Measurements from ENCODE around the gene PGAP3. TPM values are rescaled to one million over a fixed set of nuclear protein-coding genes. Genes with fewer than 3 reads are reported as not detected.

Gene PGAP3
- polyA plus RNA-seq, 3 donors: 8.3 to 19.3 (median 9.2) TPM

DNA sequence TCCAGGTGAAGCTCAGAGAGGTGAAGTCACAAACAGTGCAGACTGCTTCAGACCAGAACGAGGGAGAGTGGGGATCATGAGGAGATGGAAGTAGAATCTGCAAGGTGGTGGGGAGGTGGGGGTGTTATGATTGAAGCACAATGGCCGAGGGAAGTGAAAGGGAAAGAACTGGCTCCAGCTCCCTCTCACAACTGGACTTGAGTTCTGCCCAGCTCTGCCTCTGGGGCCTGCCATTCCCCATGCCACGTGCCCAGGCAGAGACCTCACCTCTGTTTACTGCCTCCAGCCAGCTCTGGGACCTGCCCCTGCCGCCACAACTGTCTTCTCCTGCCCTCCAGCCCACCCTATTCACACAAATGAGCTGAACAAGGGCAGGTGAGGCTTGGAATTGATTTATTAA lies 17.1 kb downstream of the PGAP3 start:
- no peaks in the 10 kb centered on the region for H3K36me3 ChIP-seq (replicated peaks in 1 of 2; ENCODE audit: control insufficient read depth in 1 of 2, insufficient read depth in 2 of 2, low read length in 2 of 2)
- intact Hi-C loops (cut with micrococcal nuclease): no loop called here
- no peak overlapping the region for H3K4me3 ChIP-seq (replicated peaks in 1 of 3; ENCODE audit: low read depth in 2 of 3, low read length in 3 of 3)
- peaks cover 0 to 1% of the 10 kb centered on the region in 2 donors for H3K36me3 Mint-ChIP-seq
- H3K9me3 Mint-ChIP-seq: peaks cover 0 to 11% (median 5%) of the 10 kb centered on the region in 7 donors
- H3K27ac Mint-ChIP-seq: no peak overlapping the region
- no peak overlapping the region for H3K9ac ChIP-seq (ENCODE audit: insufficient read depth, low read length, poor library complexity, severe bottlenecking)
- no peaks in the 10 kb centered on the region for H4K20me1 ChIP-seq (ENCODE audit: insufficient read depth, low read length)
- DNase-seq: no peak
- peaks cover 14% of the 10 kb centered on the region for H3K4me1 Mint-ChIP-seq
- H3K4me1 ChIP-seq (ENCODE audit: control insufficient read depth in 1 of 2, insufficient read depth in 2 of 2, low read length in 2 of 2): peaks cover 12 to 14% of the 10 kb centered on the region in 2 donors
- H3K79me2 ChIP-seq (ENCODE audit: insufficient read depth, low read length): no peaks in the 10 kb centered on the region
- no peak overlapping the region for H3K27ac ChIP-seq (ENCODE audit: low read depth in 1 of 2, low read length in 2 of 2)
- peaks cover 48 to 74% (median 58%) of the 10 kb centered on the region in 3 donors for H3K27me3 Mint-ChIP-seq (ENCODE audit: low read depth in 3 of 3)
- 73% methylated on average over 3 of the region's 4 CpGs for WGBS (ENCODE audit: insufficient coverage)
- peaks cover 0 to 11% of the 10 kb centered on the region in 2 donors for H3K9me3 ChIP-seq (replicated peaks in 1 of 2; ENCODE audit: control insufficient read depth in 1 of 2, insufficient read depth in 1 of 2, low read length in 2 of 2)
- no peak for TF ChIP-seq CTCF (IDR thresholded peaks at IDR 0.05)
- no peak overlapping the region for H3K4me2 ChIP-seq (replicated peaks; ENCODE audit: extremely low read depth, low read length, poor library complexity, severe bottlenecking)
- H2AFZ ChIP-seq (ENCODE audit: insufficient read depth, low read depth, low read length, poor library complexity, severe bottlenecking): no peak overlapping the region
- H3K27me3 ChIP-seq (ENCODE audit: control insufficient read depth in 2 of 2, insufficient read depth in 2 of 2, low read length in 2 of 2): peaks cover 19 to 59% of the 10 kb centered on the region in 2 donors
- no peak overlapping the region for H3K4me3 Mint-ChIP-seq

- H3K4me3 ChIP-seq (replicated peaks in 1 of 3; ENCODE audit: low read depth in 2 of 3, low read length in 3 of 3): no peak overlapping the region
- no peak overlapping the region for H3K27ac ChIP-seq (ENCODE audit: low read depth in 1 of 2, low read length in 2 of 2)
- peaks cover 0 to 1% of the 10 kb centered on the region in 2 donors for H3K36me3 Mint-ChIP-seq
- no peak overlapping the region for H2AFZ ChIP-seq (ENCODE audit: insufficient read depth, low read depth, low read length, poor library complexity, severe bottlenecking)
- H3K4me1 Mint-ChIP-seq: peaks cover 14% of the 10 kb centered on the region
- H3K9ac ChIP-seq (ENCODE audit: insufficient read depth, low read length, poor library complexity, severe bottlenecking): no peak overlapping the region
- peaks cover 12 to 14% of the 10 kb centered on the region in 2 donors for H3K4me1 ChIP-seq (ENCODE audit: control insufficient read depth in 1 of 2, insufficient read depth in 2 of 2, low read length in 2 of 2)
- H3K27ac Mint-ChIP-seq: no peak overlapping the region
- no peaks in the 10 kb centered on the region for H3K79me2 ChIP-seq (ENCODE audit: insufficient read depth, low read length)
- H3K36me3 ChIP-seq (replicated peaks in 1 of 2; ENCODE audit: control insufficient read depth in 1 of 2, insufficient read depth in 2 of 2, low read length in 2 of 2): no peaks in the 10 kb centered on the region
- no peak for DNase-seq
- WGBS (ENCODE audit: insufficient coverage): 93% methylated on average over 13 of the region's 23 CpGs
- peaks cover under 1% of the 10 kb centered on the region for H4K20me1 ChIP-seq (ENCODE audit: insufficient read depth, low read length)
- H3K9me3 Mint-ChIP-seq: peaks cover 0 to 13% (median 5%) of the 10 kb centered on the region in 7 donors
- peaks cover 55 to 80% (median 63%) of the 10 kb centered on the region in 3 donors for H3K27me3 Mint-ChIP-seq (ENCODE audit: low read depth in 3 of 3)
- no peak for TF ChIP-seq CTCF (IDR thresholded peaks at IDR 0.05)
- no peak overlapping the region for H3K4me2 ChIP-seq (replicated peaks; ENCODE audit: extremely low read depth, low read length, poor library complexity, severe bottlenecking)
- intact Hi-C loops (cut with micrococcal nuclease): loop anchor here in 1 of 2 donors (5.0 kb wide), 1 partner anchor 48 kb away; no protein-coding TSS in a partner anchor
- H3K9me3 ChIP-seq (replicated peaks in 1 of 2; ENCODE audit: control insufficient read depth in 1 of 2, insufficient read depth in 1 of 2, low read length in 2 of 2): peaks cover 0 to 11% of the 10 kb centered on the region in 2 donors
- peaks cover 19 to 65% of the 10 kb centered on the region in 2 donors for H3K27me3 ChIP-seq (ENCODE audit: control insufficient read depth in 2 of 2, insufficient read depth in 2 of 2, low read length in 2 of 2)
- no peak overlapping the region for H3K4me3 Mint-ChIP-seq
These were observed 17.7 kb downstream of the PGAP3 start for GRCh38 chr17:39669897-39670735.

Data from CD14-positive monocyte (primary cell).